Posterior cingulate gyrus (tissue), 11 donors: Measurements from ENCODE around the gene PGD.
A peak's percentile ranks its signal among the peaks of the same experiment; 100 is the strongest.

Experiments
- DNase-seq, 10 donors: peaks; one replicate each; pipeline versions ENCODE4 v3.0.0 to v3.0.0-alpha.2; 2020 to 2021; ENCODE audit warnings: mixed read lengths in 3 of 10
- intact Hi-C: fragments of 100-400 bp; cut with DNase I; formaldehyde crosslinking; loops from one replicate; pipeline ENCODE4 v1.15.1; 2023

The PGD gene

DNA sequence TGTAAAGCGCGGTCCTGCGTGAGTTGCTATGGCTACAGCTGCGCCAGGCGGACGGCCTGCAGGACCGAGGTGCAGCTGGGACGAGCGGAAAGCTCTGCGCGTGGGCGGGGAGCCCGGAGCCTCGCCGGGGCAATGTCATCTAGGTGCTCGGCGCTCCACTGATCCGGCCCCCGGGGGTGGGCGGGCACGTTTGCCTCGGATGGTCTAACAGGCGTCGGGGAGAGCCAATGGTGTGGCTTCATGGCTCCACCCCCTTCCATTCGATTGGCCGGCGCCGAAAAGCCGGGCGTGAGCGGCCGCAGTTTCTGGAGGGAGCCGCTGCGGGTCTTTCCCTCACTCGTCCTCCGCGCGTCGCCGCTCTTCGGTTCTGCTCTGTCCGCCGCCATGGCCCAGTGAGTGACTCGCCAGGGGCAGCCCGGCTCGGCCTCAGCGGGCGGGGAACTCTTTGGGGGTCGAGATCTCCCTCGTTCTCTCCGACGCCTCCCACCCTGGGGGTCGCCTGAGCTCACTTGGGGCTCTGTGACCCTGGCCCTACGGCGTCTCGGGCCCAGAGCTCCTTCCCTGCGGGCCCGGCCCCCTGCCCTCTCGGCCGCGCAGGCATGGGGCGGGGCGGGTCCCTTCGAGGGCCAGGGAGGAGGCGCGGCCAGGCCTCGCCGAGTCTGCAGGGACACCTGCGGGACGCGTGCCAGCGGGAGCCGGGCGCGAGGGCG lies at the start of gene PGD:
Gene PGD, plus strand, starts transcription at position 331 of the 710 bp plus-strand sequence. Its CDS starts 54 bp downstream, at position 385.
- DNase-seq, result peak; percentile 96 to 100 (median 99)
- intact Hi-C loops, result loop anchor here (2.0 kb wide), 2 partner anchors 32 to 188 kb away; partner anchors contain the start of genes CENPS and KIF1B

DNA sequence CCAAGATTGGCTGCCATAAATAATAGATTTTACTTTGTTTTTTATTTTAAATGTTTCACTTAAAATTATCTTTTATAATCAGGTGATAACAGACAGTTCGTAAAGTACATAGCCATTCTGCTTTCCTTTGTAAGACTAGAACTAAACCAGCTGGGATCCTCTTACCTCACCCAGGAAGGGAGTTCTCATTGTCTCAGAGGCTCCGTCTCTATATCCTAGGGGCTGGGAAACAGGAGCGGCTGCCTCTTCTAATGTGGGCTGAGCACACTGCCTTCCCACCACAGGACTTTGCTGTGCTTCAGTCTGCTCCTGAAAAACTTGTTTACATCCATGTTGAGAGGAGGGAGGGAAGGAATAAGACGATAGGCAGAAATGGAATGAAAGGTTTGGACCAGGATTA lies 45.6 kb upstream of the PGD start:
- no peak for DNase-seq
- intact Hi-C loops, result no loop called here

DNA sequence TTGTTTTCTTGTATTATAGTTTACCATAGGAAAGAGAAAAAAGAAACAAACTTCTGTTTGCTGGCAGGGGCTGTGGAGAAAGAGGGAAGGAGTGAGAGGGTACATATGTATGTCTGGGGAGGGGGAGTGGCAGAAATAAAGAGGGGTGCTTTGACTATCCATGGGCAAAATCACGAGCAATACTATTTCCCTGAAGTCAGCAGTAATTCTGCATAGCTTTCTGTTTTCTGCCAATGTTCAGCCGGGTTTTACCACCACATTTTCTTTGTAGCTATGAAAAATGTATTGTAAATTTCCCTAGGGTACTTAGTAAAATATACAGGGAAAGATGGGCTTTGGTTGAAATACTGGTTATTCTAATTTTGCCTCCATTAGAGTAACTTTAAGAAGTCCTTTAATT lies 45.2 kb upstream of the PGD start:
- DNase-seq, result no peak
- intact Hi-C loops, result no loop called here

DNA sequence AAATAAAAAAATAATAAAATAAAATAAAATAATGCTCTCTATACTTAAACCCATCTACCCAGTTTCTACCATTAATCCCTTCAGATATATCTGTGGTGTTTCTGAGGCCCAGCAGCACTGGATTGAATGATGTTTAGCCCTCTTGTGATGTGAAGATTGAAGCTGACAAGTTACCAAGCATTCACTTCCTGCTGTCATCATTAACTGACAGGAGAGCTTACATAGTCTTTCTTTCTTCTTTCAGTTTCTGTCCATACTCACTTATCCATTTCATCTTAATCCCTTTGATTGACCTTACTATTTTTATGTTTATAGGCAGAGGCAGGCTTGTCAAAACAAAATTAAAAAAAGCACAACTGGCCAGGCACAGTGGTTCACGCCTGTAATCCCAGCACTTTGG lies 38.8 kb upstream of the PGD start:
- intact Hi-C loops, result no loop called here
- no peak for DNase-seq

DNA sequence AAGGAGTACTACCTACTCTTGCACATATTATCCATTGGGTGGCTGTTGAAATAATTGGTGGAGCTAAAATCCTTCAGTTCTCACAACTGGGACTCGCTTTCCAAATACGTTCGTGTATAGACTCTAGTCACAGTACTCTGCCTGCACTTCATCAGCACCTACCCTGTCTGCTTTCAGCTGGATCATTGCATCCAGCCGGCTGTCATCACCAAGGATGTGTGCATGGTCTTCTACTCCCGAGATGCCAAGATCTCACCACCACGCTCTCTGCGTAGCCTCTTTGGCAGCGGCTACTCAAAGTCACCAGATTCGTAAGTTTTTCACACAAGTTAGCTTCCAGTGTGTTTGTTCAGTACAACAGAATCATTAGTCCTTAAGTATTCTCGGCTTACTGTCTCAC lies 37.3 kb upstream of the PGD start:
- DNase-seq, result no peak
- intact Hi-C loops, result no loop called here

DNA sequence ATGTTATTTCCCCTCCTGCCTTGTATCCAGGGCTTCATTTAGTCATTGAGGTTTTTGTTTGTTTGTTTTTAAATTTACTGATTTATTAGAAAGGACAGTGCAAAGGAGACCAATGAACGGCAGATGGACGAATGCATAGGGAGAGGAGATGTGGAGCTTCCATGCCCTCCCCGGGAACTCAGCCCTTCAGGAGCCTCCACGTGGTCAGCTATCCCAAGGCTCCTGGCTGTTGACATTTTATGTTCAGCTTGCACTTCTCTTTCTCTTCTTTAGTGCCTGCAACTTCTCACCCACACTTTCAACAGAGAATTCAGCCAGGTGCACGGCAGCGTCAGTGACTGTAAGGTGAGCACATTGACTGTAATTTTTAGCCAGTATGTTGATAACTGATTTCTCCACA lies 30.7 kb upstream of the PGD start:
- no peak for DNase-seq
- intact Hi-C loops, result no loop called here

DNA sequence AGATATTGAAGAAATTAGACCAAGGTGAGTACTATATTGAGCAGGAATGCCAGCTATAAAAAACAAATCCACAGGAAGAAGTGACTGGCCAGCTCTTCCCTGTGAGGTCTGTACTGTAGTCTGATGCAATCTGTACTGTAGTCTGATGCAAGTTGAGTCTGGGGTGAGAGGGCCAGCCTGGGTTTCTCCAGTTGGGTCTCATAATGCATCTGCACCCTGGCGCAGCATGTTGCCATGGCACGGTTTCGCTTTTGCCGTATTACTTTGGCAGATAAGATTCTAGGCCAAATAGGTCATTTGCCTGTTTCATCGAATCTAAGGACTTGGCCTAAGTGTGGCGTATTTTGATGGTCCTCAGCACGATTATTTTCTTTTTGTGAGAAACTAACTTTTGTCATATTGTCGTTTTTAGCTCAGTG lies 24.4 kb upstream of the PGD start:
- intact Hi-C loops, result no loop called here
- DNase-seq, result no peak

DNA sequence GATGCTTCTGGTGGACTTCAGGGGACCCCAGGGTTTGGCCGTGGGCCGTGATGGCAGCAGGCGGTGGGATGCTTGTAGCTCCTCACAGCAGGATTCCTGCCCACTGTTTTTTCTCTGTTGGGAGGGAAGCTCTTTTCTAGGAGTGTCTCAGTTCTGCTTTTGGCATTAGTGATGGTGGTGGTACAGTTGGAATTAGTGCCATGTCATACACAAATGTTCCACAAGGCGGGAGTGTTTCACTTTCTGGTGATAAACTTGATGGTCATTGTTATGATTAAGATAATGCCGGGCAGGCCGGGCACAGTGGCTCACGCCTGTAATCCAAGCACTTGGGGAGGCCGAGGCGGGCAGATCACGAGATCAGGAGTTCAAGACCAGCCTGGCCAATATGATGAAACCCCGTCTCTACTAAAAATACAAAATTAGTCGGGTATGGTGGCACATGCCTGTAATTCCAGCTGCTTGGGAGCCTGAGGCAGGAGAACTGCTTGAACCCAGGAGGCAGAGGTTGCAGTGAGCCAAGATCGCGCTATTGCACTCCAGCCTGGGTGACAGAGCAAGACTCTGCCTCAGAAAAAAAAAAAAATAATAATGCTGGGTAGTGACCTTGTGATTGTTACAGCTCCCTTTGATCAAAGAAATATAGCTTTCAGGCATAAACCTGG lies 21.4 kb upstream of the PGD start:
- intact Hi-C loops, result loop anchor here (1.0 kb wide), 1 partner anchor 51 kb away; no protein-coding TSS in a partner anchor
- peak in 6 of 10 donors; percentile 33 to 89 (median 53) for DNase-seq

GRCh38 chr1:10378081-10378841 lies 20.6 kb upstream of the PGD start:
- intact Hi-C loops, result no loop called here
- DNase-seq, result peak in 5 of 10 donors; percentile 14 to 86 (median 17)

DNA sequence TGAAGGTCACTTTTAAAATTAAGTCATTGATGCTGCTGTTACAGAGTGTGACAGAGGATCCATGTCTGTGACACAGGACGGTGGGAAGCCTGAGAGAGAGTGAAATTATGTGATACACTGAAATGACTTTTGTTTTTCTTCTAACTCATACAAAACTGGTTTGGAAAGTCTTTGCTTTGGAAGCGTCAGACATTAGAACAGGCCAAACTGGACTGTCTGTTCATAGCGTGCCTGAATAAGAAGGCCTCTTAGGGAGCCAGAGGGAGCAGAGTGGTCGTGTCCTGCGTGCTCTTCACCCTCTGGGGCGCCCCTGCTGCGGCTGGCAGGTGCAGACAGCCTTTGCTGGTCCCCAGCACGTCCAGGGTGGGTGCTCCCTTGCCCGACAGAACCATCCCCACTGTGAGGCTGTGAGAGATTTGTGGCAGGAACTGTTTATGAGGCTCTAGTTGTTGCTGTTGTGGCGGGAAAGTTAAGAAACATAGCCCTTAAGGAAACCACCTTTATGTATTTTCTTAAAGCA lies 19.7 kb upstream of the PGD start:
- intact Hi-C loops, result no loop called here
- peak in 1 of 10 donors; percentile 2 for DNase-seq

DNA sequence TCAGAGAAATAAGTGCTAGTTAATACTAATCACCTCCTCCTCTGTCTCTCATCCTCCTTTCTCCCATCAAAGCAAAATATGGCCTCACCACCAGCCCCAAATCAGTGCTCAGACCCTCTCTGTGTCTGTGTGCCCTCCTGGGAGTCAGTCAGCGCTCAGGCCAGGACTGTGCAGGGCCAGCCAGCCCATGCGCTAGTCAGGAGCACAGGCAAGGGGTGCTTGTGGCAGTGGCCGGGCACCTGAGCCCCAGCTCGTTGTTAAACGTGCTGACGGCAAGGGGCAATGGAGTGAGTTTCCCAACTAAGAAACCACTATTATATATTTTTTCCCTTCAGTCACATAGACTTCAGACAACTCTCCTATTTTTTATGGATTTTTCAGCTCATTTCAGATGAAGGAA lies 19.2 kb upstream of the PGD start:
- intact Hi-C loops, result no loop called here
- DNase-seq, result peak in 1 of 10 donors; percentile 62

DNA sequence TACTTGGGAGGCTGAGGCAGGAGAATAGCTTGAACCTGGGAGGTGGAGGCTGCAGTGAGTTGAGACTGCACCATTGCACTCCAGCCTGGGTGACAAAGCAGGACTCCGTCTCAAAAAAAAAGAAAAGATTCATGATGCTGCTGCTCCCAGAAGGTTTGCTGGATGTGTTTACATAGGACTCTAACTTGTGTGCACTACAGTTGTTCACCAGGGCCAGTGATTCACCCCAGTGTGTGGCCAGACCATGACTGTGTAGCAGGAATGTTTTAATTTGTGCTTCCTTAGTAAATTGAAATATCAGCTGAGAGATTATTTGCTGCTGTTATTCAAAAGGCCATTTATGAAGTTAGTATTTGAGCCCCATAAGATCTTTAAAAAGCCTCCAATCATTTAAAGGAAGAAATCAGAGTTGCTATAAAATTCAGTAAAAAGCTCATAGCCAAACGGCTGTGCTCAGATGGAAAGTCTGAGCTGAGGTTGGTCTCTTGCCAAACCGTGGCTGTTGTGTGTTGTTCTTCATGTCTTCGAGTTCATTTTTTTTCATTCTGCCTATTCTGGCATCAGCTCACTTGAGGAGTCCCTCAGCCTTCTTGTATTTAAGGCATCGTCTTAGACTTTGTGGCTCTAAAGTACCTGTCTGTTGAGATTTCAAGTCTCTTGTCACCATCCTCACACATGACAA lies 18.1 kb upstream of the PGD start:
- intact Hi-C loops, result no loop called here
- DNase-seq, result peak in 6 of 10 donors; percentile 21 to 56 (median 32)

DNA sequence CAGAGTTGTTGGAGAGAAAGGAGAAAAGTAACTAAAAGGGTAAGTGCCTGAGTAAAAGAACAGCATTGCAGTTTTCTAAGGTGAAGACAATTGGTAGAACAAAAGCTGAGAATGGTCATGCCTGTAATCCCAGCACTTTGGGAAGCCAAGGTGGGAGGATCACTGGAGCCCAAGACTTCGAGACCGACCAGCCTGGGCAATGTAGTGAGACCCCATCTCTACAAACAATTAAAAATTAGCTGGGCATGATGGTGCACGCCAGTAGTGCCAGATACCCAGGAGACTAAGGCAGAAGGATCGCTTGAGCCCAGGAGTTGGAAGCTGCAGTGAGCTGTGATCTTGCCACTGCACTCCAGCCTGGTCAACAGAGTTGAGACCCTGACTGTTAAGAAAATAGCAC lies 15.2 kb upstream of the PGD start:
- intact Hi-C loops, result no loop called here
- peak in 1 of 10 donors; percentile 12 for DNase-seq

- no peak for DNase-seq
- intact Hi-C loops, result no loop called here
These were observed 14.6 kb upstream of the PGD start for GRCh38 chr1:10384219-10384618.

DNA sequence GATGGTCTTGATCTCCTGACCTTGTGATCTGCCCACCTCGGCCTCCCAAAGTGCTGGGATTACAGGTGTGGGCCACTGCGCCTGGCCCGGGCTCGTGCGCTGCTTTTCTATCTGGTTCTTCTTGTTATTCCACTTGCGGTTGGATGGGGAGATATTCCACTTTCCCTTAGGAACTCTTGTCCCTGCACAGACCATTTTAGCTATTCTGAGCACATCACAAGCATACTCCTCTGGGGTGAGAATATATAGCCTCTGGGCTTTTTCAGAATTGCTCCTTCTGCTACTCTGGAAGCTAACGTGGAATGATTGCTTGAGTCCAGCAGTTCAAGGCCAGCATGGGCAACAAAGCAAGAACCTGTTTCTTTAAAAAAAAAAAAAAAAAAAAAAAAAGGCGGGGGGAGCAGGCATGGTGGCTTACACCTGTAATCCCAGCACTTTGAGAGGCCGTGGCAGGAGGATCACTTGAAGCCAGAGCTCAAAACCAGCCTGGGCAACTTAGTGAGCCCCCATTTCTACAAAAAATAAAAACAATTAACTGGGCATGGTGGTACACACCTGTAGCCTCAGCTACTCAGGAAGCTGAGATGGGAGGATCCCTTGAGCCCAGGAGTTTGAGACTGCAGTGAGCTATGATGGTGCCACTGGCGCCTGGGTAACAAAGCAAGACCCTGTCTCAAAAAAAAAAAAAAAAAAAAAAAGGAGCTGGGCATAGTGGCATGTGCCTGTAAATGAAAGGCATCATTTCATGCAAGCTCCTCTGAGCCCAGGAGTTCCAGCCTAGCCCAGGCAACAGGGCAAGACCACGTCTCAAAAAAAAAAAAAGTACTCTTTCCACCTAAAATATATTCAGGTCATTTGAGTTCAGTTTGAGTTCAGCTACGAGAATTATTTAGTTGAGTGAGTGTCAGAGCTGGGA lies 11.8 kb upstream of the PGD start:
- peak in 2 of 10 donors; percentile 32 to 33 for DNase-seq
- intact Hi-C loops, result no loop called here

DNA sequence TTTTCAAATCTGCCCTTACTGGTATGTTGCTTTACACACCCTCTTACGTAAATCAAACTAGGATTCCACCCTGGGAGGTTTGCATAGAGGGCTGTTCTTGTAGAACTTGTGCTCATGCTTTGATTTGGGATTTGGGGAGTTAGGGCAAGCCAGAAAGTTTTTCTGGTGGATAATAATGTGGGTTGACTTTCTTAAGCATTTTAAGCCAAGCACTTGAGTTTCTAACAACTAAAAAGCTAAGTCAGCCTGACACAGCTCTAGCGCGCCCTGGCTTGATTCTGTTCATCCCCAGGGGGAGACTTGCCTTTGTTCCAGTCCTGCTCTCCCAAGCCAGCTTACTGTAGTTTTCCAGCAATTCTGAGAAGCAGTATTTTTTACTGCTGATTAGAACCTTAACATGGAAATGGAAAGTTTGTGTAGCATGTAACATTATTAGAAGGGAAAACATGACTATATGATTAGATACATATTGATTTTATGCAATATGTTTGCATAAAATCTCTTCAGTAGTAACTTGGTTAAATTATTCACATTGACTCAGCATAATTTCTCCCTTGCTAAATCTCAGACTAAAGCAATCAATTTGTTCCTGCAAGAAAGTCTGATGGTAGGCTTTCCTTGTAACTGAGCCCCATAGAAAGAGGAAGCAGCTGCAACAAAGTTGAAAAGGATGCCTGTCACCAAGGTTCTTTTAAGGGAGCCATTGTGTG lies 11.0 kb upstream of the PGD start:
- peak in 4 of 10 donors; percentile 2 to 85 (median 18) for DNase-seq
- intact Hi-C loops, result no loop called here

DNA sequence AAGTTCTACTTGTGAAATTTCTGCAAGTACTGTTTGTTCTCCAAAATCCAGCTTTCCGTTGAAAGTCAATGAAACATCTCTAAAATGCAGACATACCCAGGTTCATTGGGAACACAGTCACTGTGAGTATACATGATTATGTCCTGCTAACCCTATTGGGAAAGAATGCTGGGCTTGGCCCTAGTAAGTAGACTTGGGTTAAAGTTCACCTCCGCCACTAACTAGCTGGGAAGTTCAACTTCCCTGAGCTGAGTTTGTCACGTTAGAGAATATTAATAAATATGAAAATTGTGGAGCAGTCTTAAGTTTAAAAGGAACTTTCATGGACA lies 10.5 kb upstream of the PGD start:
- intact Hi-C loops, result no loop called here
- no peak for DNase-seq

DNA sequence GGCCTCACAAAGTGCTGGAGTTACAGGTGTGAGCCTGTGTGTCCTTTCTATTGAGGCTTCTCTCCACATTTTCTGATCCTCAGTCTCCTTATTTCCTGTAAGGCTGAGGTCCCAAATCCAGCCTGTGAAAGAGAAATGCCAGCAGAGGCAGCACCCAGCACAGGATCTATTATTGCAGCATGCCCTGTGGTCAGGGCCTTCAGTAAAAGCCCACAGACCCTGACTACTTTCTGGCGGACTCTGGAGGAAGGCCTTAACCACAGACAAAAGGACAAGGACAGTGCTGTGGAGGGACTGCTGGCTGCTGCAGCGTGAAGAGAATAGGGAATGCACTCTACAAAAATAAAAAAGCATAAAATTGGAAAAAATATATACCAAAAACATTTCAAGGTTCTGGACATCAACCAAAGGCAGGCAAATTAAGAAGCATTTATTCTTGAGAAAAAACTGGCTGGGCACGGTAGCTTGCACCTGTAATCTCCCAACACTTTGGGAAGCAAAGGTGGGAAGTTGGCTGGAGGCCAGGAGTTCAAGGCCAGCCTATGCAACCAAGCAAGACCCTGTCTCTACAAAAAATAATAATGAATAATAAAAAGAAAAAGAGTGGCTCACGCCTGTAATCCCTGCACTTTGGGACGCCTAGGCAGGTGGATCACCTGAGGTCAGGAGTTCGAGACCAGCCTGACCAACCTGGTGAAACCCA lies 9.4 kb upstream of the PGD start:
- intact Hi-C loops, result no loop called here
- peak in 1 of 10 donors; percentile 58 for DNase-seq
